ENCODE results near the gene TMEM182.

Gene TMEM182

GRCh38 chr2:102803041-102803896, 41.4 kb downstream of the TMEM182 start:
- no peak for DNase-seq

- no peak for DNase-seq
Observed at GRCh38 chr2:102803897-102804217, 42.0 kb downstream of the TMEM182 start.

- peak; percentile 40 for DNase-seq
Observed at GRCh38 chr2:102806250-102806837, 44.5 kb downstream of the TMEM182 start.

GRCh38 chr2:102809291-102810189, 47.7 kb downstream of the TMEM182 start:
- no peak for DNase-seq

- DNase-seq = no peak
Observed at GRCh38 chr2:102815285-102815684, 53.5 kb downstream of the TMEM182 start.

- no peak for DNase-seq
Observed at GRCh38 chr2:102826904-102827303, 65.1 kb downstream of the TMEM182 start.

GRCh38 chr2:102832789-102833188, 71.0 kb downstream of the TMEM182 start:
- DNase-seq = no peak

GRCh38 chr2:102834523-102835273, 72.9 kb downstream of the TMEM182 start:
- DNase-seq = no peak

GRCh38 chr2:102837626-102838198, 75.9 kb downstream of the TMEM182 start:
- DNase-seq = no peak

- DNase-seq = no peak
Observed at GRCh38 chr2:102839668-102840388, 78.0 kb downstream of the TMEM182 start.

GRCh38 chr2:102841107-102841840, 79.4 kb downstream of the TMEM182 start:
- DNase-seq = no peak

- no peak for DNase-seq
Observed at GRCh38 chr2:102843764-102844443, 82.1 kb downstream of the TMEM182 start.

- no peak for DNase-seq
Observed at GRCh38 chr2:102844911-102845310, 83.1 kb downstream of the TMEM182 start.

GRCh38 chr2:102848366-102848839, 86.6 kb downstream of the TMEM182 start:
- DNase-seq = no peak

GRCh38 chr2:102850888-102851287, 89.1 kb downstream of the TMEM182 start:
- no peak for DNase-seq

- no peak for DNase-seq
Observed at GRCh38 chr2:102852867-102853266, 91.0 kb downstream of the TMEM182 start.
